Mammary epithelial cell (primary cell): ENCODE data around the gene RAVER1.
"Not testable (repeated sequence)": the region's sequence is repeated elsewhere in the genome, so short reads cannot be mapped to it uniquely, and the experiment has no call there.

Source experiments
- EZH2 ChIP-seq: IDR thresholded peaks from 2 replicates; pipeline ENCODE4 v1.6.1; 2012; ENCODE audit warnings: low read length, inconsistent platforms, borderline replicate concordance
- TF ChIP-seq, protein P1 (sequence below), 2 donors: IDR thresholded peaks in 1 of 2; conservative IDR thresholded peaks in 1 of 2; 2 replicates each; pipeline ENCODE4 v1.5.1; 2011 to 2012; ENCODE audit warnings: inconsistent platforms in 2 of 2, low read length in 2 of 2, mild to moderate bottlenecking in 2 of 2, control low read depth in 1 of 2, low read depth in 1 of 2; ENCODE audit not compliant: insufficient read depth in 1 of 2; ENCODE audit errors: extremely low read depth in 1 of 2

DNA sequence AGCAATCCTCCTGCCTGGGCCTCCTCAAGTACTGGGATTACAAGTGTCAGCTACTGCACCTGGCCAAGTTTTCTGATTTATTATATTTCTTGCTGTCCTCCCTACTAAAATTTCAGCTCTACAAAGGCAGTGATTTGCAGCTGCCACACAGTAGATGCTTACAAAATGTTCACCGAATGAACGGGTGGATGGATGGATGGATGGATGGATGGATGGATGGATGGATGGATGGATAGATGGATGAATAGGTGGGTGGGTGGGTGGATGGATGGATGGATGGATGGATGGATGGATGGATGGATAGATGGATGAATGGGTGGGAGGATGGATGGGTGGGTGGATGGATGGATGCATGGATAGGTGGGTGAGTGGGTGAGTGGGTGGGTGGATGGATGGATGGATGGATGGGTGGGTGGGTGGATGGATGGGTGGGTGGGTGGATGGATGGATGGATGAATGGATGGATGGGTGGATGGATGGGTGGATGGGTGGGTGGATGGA is 43.9 kb upstream of the RAVER1 start:
- TF ChIP-seq EZH2: not testable (repeated sequence)
- TF ChIP-seq, protein P1, sequence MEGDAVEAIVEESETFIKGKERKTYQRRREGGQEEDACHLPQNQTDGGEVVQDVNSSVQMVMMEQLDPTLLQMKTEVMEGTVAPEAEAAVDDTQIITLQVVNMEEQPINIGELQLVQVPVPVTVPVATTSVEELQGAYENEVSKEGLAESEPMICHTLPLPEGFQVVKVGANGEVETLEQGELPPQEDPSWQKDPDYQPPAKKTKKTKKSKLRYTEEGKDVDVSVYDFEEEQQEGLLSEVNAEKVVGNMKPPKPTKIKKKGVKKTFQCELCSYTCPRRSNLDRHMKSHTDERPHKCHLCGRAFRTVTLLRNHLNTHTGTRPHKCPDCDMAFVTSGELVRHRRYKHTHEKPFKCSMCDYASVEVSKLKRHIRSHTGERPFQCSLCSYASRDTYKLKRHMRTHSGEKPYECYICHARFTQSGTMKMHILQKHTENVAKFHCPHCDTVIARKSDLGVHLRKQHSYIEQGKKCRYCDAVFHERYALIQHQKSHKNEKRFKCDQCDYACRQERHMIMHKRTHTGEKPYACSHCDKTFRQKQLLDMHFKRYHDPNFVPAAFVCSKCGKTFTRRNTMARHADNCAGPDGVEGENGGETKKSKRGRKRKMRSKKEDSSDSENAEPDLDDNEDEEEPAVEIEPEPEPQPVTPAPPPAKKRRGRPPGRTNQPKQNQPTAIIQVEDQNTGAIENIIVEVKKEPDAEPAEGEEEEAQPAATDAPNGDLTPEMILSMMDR (conservative IDR thresholded peaks at IDR 0.05 in 1 of 2, IDR thresholded peaks at IDR 0.05 in 1 of 2; ENCODE audit: extremely low read depth in 1 of 2, insufficient read depth in 1 of 2, low read depth in 1 of 2, low read length in 2 of 2): not testable (repeated sequence)
